Peyer's patch (tissue), 4 donors: ENCODE measurements around the gene CYP2U1.

Source experiments
- POLR2A ChIP-seq, 2 donors: fragments of 450-650 bp; IDR thresholded peaks; one replicate each; pipeline ENCODE4 v1.5.1; 2017; ENCODE audit warnings: antibody characterized with exemption in 2 of 2, mild to moderate bottlenecking in 2 of 2, moderate library complexity in 2 of 2
- TF ChIP-seq, protein P1 (sequence below), 6 experiments: fragments of 450-650 bp in 4 of 6; fragments of 200-600 bp in 2 of 6; sonication (generic) in 1 of 6; IDR thresholded peaks; one replicate each; pipeline ENCODE4 v1.5.1; 2017 to 2019; ENCODE audit warnings: antibody characterized with exemption in 6 of 6, mild to moderate bottlenecking in 3 of 6, moderate library complexity in 1 of 6

DNA sequence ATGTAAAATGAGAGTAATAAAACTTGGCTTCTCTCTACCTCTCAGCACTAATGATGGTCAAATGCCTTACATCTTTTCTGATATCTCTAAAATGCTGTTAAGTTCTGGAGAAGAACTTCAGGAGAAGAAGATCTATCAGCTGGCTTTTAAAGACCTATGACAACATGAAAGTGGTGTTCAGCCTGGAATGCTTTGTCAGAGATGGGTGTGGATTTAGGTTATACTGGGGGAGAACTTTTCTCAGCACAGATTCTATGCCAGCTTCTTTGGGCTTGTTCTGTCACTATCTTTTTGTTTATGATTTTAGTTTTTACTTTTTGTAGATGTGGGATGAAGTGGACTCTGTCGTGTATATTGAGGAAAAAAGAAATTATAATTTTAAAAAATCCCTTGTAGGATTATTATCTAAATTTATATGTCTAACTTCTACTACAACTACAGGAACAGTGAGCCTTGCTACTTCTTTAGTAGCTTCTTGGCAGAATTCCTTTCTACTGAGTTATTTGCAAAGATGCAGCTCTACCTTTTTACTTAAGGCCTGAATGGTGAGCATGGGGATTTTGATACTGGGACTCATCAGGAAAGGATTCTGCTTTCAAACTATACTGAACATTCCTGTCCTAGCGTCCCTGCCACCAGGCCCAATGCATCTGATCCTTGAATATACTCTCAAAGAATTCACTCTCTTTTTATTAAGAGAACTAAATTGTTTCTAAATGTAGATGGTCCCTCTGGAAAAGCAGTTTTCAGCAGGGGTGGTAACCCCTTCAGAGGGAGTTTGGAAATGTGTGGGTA lies 19.6 kb downstream of the CYP2U1 start:
- TF ChIP-seq, protein P1, sequence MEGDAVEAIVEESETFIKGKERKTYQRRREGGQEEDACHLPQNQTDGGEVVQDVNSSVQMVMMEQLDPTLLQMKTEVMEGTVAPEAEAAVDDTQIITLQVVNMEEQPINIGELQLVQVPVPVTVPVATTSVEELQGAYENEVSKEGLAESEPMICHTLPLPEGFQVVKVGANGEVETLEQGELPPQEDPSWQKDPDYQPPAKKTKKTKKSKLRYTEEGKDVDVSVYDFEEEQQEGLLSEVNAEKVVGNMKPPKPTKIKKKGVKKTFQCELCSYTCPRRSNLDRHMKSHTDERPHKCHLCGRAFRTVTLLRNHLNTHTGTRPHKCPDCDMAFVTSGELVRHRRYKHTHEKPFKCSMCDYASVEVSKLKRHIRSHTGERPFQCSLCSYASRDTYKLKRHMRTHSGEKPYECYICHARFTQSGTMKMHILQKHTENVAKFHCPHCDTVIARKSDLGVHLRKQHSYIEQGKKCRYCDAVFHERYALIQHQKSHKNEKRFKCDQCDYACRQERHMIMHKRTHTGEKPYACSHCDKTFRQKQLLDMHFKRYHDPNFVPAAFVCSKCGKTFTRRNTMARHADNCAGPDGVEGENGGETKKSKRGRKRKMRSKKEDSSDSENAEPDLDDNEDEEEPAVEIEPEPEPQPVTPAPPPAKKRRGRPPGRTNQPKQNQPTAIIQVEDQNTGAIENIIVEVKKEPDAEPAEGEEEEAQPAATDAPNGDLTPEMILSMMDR (IDR thresholded peaks at IDR 0.05) = no peak
- TF ChIP-seq POLR2A (IDR thresholded peaks at IDR 0.05) = no peak
